Measurements from ENCODE around the gene PCSK9. TPM values are rescaled to one million over a fixed set of nuclear protein-coding genes. Genes with fewer than 3 reads are reported as not detected.

Gene PCSK9
- total and polyA plus RNA-seq, 9 of the 15 experiments (the other 6 are each of a cell fraction or from before 2014, with no cell fraction given), result 3.2 to 58.6 (median 24.7) TPM

DNA sequence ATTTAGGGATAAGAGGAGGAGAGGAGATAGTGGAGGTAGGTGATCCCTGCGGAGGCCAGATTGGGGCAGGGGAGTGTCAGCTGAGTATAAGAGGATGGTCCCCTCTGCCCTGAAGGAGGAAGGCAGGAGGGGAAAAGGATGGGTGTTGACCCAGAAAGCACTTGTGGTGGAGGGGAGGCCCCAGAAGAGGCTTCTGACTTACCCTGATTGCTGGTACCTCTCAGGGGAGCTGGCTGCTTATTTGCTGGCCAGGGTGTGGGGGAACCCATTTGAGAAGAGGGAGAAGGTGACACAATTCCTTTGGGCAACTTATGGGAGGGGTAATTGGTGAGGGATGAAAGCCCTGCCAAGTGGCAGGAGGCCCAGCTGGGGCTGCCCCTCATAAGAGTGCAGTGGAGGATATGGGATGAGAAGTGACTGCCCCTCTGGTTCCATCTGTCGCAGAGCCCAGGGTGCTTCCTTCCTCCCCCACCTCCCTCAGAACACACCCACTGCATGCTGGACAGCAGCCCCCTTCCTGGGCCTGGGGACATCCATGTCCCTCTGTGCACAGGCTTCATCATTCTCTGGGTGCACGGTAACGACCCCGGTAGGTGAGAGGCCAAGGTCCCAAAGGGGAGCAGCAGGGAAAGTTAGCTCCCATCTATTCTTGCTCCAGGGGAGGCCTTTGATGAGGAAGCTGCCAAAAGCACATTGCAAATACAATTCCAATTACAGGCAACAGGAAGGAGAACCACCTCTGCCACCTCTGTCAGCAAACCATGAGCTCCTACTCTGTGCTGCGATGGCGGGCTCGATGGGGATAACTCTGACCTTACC lies 1.4 kb upstream of the PCSK9 start (continued):
- TF ChIP-seq, protein P1, sequence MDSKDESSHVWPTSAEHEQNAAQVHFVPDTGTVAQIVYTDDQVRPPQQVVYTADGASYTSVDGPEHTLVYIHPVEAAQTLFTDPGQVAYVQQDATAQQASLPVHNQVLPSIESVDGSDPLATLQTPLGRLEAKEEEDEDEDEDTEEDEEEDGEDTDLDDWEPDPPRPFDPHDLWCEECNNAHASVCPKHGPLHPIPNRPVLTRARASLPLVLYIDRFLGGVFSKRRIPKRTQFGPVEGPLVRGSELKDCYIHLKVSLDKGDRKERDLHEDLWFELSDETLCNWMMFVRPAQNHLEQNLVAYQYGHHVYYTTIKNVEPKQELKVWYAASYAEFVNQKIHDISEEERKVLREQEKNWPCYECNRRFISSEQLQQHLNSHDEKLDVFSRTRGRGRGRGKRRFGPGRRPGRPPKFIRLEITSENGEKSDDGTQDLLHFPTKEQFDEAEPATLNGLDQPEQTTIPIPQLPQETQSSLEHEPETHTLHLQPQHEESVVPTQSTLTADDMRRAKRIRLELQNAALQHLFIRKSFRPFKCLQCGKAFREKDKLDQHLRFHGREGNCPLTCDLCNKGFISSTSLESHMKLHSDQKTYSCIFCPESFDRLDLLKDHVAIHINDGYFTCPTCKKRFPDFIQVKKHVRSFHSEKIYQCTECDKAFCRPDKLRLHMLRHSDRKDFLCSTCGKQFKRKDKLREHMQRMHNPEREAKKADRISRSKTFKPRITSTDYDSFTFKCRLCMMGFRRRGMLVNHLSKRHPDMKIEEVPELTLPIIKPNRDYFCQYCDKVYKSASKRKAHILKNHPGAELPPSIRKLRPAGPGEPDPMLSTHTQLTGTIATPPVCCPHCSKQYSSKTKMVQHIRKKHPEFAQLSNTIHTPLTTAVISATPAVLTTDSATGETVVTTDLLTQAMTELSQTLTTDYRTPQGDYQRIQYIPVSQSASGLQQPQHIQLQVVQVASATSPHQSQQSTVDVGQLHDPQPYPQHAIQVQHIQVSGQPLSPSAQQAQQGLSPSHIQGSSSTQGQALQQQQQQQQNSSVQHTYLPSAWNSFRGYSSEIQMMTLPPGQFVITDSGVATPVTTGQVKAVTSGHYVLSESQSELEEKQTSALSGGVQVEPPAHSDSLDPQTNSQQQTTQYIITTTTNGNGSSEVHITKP (IDR thresholded peaks at IDR 0.05; ENCODE audit: partially characterized antibody), result peak; percentile 56
- TF ChIP-seq, protein P2, sequence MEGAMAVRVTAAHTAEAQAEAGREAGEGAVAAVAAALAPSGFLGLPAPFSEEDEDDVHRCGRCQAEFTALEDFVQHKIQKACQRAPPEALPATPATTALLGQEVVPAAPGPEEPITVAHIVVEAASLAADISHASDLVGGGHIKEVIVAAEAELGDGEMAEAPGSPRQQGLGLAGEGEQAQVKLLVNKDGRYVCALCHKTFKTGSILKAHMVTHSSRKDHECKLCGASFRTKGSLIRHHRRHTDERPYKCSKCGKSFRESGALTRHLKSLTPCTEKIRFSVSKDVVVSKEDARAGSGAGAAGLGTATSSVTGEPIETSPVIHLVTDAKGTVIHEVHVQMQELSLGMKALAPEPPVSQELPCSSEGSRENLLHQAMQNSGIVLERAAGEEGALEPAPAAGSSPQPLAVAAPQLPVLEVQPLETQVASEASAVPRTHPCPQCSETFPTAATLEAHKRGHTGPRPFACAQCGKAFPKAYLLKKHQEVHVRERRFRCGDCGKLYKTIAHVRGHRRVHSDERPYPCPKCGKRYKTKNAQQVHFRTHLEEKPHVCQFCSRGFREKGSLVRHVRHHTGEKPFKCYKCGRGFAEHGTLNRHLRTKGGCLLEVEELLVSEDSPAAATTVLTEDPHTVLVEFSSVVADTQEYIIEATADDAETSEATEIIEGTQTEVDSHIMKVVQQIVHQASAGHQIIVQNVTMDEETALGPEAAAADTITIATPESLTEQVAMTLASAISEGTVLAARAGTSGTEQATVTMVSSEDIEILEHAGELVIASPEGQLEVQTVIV (CRISPR knock-in tag; IDR thresholded peaks at IDR 0.05; ENCODE audit: borderline replicate concordance), result no peak
- TF ChIP-seq TBL1XR1 (IDR thresholded peaks at IDR 0.05; ENCODE audit: low read length in 2 of 2) (no peak), SLC30A9 (CRISPR knock-in tag; IDR thresholded peaks at IDR 0.05) (no peak)
